Pancreas (tissue), 10 donors: ENCODE measurements around the gene CMKLR1. TPM values are rescaled to one million over a fixed set of nuclear protein-coding genes. Genes with fewer than 3 reads are reported as not detected.

ENCODE experiments used
- ATAC-seq, 4 donors: fragments of 200-7000 bp; cut with Tn5 transposase; one replicate each; pipeline versions ENCODE4 v1.8.0 to v1.9.1; 2020; ENCODE audit warnings: mild to moderate bottlenecking in 4 of 4, moderate library complexity in 4 of 4
- DNase-seq, 6 donors: peaks; one replicate each; pipeline ENCODE4 v3.0.0-alpha.2; 2020
- FAIRE-seq: peaks from 2 replicates; lab custom pipeline; 2012; peaks lifted over from hg19 to GRCh38; lab: Jason Lieb, UNC
- H3K27ac ChIP-seq, 4 donors: fragments of 200-600 bp; sonication (generic); 1 replicate in 3 of 4; 2 replicates in 1 of 4; pipeline versions ENCODE4 v1.5.0 to v1.8.0; 2020
- H3K27me3 ChIP-seq, 4 donors: fragments of 200-600 bp; one replicate each; pipeline ENCODE4 v1.8.0; 2021
- H3K36me3 ChIP-seq, 3 donors: fragments of 200-600 bp; sonication (generic) in 1 of 3; one replicate each; pipeline versions ENCODE4 v1.5.0 to v1.8.0; 2020 to 2021
- H3K4me1 ChIP-seq, 3 donors: fragments of 200-600 bp; one replicate each; pipeline ENCODE4 v1.8.0; 2021
- H3K4me3 ChIP-seq, 4 donors: fragments of 200-600 bp; sonication (generic) in 2 of 4; one replicate each; pipeline versions ENCODE4 v1.5.0 to v1.8.0; 2020 to 2021
- H3K9me3 ChIP-seq, 4 donors: fragments of 200-600 bp; one replicate each; pipeline ENCODE4 v1.8.0; 2021
- WGBS, 2 donors: extraction: QIAGEN DNeasy Blood & Tissue Kit; methylation state at CpG; one replicate each; pipeline ENCODE4 v1.1.7; 2013; 5-methylcytosine and 5-hydroxymethylcytosine counted together
- intact Hi-C, 3 donors: fragments of 100-400 bp; cut with DNase I; formaldehyde crosslinking; loops; one replicate each; pipeline versions ENCODE4 v1.11.1 to v1.14.2; 2022
- polyA plus RNA-seq, 2 donors: library from polyadenylated mRNA; stranded (reverse); fragments of 200-250 nt; gene quantifications; one replicate each; pipeline ENCODE4 v1.2.3, GENCODE V29; 2013
- total RNA-seq, 6 donors: library from RNA; stranded (reverse); fragmentation: NEBNext Ultra II Directional in 4 of 6; extraction: Animal tissue kit (Norgen Biotek cat#: 25700) in 4 of 6; gene quantifications; one replicate each; pipeline versions ENCODE4 v1.2.1 to v1.2.4, GENCODE V29; 2021 to 2023
- TF ChIP-seq, protein P1 (sequence below), 4 donors: fragments of 200-600 bp; sonication (generic) in 3 of 4; IDR thresholded peaks; one replicate each; pipeline versions ENCODE4 v1.5.0 to v1.8.0; 2021; ENCODE audit warnings: antibody characterized with exemption in 4 of 4
- donor health status: healthy with polysubstance abuse.
- donor health status: DM: no; HTN: no; CAD: no; lungs with moderate emphysema.
- donor health status: DM: no; HTN: no; CAD: no.
- donor health status: control.
- donor health status: control.
- donor health status: Bipolar disorder and iron deficiency.
- donor health status: DM: yes; HTN: yes; CAD: no.
- donor health status: DM: no; HTN: no; CAD: no.
- donor health status: DM: no; HTN: no; CAD: no.
- donor health status: DM: yes; HTN: yes; CAD: no.

Gene CMKLR1
- total and polyA plus RNA-seq, 8 donors, result 0.95 to 7.4 (median 1.4) TPM

DNA sequence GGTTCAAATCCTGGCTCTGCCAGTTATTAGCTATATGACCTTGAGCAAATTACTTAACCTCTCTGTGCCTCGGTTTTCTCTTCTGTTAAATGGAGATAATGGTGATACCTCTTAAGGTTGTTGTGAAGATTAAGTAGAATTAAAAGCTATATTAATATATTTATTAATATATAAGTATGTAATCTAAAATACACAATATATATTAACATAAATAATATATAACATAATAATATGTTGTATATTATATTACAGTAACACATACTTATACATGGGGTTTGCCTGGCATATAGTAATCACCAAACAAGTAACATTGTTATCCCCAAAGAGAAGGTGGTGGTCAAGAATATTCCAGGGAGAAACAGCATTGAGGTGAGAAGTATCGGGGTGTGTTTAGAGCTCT, 92.0 kb downstream of the CMKLR1 start:
- ATAC-seq (no peak), FAIRE-seq (no peak), DNase-seq (no peak)
- WGBS, 2 donors, result 59 to 73% methylated on average over 2 of the region's 2 CpGs
- intact Hi-C loops, result no loop called here
- Histone ChIP-seq H3K9me3 (no peaks in the 10 kb centered on the region), H3K4me1 (no peaks in the 10 kb centered on the region), H3K27ac (no peak overlapping the region), H3K4me3 (no peak overlapping the region), H3K36me3 (no peaks in the 10 kb centered on the region), H3K27me3 (peaks cover 0 to 4% (median 0%) of the 10 kb centered on the region in 4 donors)
- TF ChIP-seq, protein P1, sequence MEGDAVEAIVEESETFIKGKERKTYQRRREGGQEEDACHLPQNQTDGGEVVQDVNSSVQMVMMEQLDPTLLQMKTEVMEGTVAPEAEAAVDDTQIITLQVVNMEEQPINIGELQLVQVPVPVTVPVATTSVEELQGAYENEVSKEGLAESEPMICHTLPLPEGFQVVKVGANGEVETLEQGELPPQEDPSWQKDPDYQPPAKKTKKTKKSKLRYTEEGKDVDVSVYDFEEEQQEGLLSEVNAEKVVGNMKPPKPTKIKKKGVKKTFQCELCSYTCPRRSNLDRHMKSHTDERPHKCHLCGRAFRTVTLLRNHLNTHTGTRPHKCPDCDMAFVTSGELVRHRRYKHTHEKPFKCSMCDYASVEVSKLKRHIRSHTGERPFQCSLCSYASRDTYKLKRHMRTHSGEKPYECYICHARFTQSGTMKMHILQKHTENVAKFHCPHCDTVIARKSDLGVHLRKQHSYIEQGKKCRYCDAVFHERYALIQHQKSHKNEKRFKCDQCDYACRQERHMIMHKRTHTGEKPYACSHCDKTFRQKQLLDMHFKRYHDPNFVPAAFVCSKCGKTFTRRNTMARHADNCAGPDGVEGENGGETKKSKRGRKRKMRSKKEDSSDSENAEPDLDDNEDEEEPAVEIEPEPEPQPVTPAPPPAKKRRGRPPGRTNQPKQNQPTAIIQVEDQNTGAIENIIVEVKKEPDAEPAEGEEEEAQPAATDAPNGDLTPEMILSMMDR (IDR thresholded peaks at IDR 0.05), result no peak

- WGBS, 2 donors, result 46 to 50% methylated on average over 10 of the region's 10 CpGs
- H3K36me3 ChIP-seq, result no peaks in the 10 kb centered on the region
- intact Hi-C loops, result no loop called here
- ATAC-seq (no peak), FAIRE-seq (no peak), DNase-seq (no peak)
- H3K4me3 ChIP-seq, result no peak overlapping the region
- peaks cover 0 to 6% (median 0%) of the 10 kb centered on the region in 4 donors for H3K27me3 ChIP-seq
- no peak overlapping the region for H3K27ac ChIP-seq
- no peaks in the 10 kb centered on the region for H3K4me1 ChIP-seq
- no peaks in the 10 kb centered on the region for H3K9me3 ChIP-seq
- TF ChIP-seq, protein P1 (IDR thresholded peaks at IDR 0.05), result no peak
Observed at GRCh38 chr12:108241986-108242703, 97.0 kb downstream of the CMKLR1 start.

DNA sequence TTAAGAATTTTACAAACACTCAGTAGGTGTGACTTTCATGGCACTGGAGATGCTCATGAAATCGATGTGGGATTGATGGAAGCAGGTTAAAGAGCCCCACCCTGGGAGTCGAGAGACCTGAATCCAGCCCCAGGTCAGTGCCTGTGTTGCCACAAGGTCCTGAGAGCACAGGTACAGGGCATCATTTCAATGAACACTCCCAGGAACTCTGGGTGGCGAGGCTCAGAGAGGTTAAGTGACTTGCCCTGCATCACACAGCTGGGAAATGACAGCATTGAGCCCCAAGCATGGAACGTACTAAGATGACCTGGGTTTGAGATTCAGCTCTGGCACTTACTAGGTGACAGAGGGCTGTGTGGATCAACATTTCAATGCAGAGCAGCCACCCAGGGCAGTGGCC, 98.2 kb downstream of the CMKLR1 start:
- no peaks in the 10 kb centered on the region for H3K9me3 ChIP-seq
- FAIRE-seq (no peak), ATAC-seq (no peak), DNase-seq (no peak)
- intact Hi-C loops, result no loop called here
- no peaks in the 10 kb centered on the region for H3K36me3 ChIP-seq
- H3K27me3 ChIP-seq, result peaks cover 0 to 6% (median 0%) of the 10 kb centered on the region in 4 donors
- H3K4me1 ChIP-seq, result no peaks in the 10 kb centered on the region
- WGBS, 2 donors, result 57 to 64% methylated on average over 4 of the region's 4 CpGs
- TF ChIP-seq, protein P1 (IDR thresholded peaks at IDR 0.05), result no peak
- H3K4me3 ChIP-seq, result no peak overlapping the region
- no peak overlapping the region for H3K27ac ChIP-seq

GRCh38 chr12:108240027-108240785, 98.9 kb downstream of the CMKLR1 start:
- peaks cover 0 to 6% (median 0%) of the 10 kb centered on the region in 4 donors for H3K27me3 ChIP-seq
- no peak overlapping the region for H3K4me3 ChIP-seq
- no peak for DNase-seq
- TF ChIP-seq, protein P1 (IDR thresholded peaks at IDR 0.05), result no peak
- no peaks in the 10 kb centered on the region for H3K9me3 ChIP-seq
- WGBS, 2 donors, result 26 to 42% methylated on average over 34 of the region's 34 CpGs
- no peak for FAIRE-seq
- H3K36me3 ChIP-seq, result no peaks in the 10 kb centered on the region
- H3K27ac ChIP-seq, result no peak overlapping the region
- H3K4me1 ChIP-seq, result no peaks in the 10 kb centered on the region
- ATAC-seq, result no peak
- intact Hi-C loops, result no loop called here
